Stimulated activated CD4-positive, alpha-beta T cell treated with anti-CD3 and anti-CD28 coated beads, Interleukin-15, amount 100 ng/mL, for 1 hour (primary cell): ENCODE data around the gene MKS1.
A peak's percentile ranks its signal among the peaks of the same experiment; 100 is the strongest.

ENCODE experiments used
- DNase-seq, 2 donors: peaks; one replicate each; pipeline ENCODE4 v3.0.0-alpha.2; 2020; ENCODE audit warnings: low read depth in 1 of 2, low spot score in 1 of 2

Gene MKS1

DNA sequence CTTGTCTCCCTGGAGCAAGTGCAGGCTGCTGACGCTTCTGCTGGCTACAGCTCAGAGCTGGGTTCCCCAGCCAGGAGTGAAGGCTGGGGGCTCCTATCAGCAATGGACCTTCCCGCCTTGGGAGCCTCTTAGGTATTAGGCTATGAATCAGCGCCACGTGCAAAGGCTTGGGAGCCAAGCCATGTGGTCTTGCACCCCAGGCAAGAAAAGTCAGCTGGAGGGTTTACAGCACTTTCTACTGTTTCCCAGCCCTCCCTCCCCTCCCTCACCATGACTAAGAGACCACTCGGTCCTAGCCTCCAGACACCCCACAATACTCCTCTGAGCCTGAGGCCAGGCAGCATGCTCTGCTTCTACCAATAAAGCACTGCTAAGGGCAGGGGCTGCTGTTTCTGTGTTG, 14.3 kb downstream of the MKS1 start:
- DNase-seq = no peak

DNA sequence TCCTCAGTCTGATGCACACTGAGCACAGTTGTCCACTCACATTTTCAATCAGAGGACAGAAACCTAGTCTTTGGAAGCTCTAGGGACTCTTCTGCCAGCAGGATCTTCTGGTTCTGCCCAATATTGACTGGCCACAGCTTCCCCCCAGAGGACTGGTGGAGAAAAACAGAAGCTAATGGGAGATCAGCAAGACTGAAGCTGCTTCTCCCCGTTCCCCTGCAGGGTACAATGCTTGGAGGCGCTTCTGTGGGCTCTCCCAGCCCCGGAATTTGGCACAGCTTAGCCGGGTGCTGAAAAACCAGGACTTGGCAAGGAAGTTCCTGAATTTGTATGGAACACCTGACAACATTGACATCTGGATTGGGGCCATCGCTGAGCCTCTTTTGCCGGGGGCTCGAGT, 16.2 kb downstream of the MKS1 start:
- DNase-seq = no peak

DNA sequence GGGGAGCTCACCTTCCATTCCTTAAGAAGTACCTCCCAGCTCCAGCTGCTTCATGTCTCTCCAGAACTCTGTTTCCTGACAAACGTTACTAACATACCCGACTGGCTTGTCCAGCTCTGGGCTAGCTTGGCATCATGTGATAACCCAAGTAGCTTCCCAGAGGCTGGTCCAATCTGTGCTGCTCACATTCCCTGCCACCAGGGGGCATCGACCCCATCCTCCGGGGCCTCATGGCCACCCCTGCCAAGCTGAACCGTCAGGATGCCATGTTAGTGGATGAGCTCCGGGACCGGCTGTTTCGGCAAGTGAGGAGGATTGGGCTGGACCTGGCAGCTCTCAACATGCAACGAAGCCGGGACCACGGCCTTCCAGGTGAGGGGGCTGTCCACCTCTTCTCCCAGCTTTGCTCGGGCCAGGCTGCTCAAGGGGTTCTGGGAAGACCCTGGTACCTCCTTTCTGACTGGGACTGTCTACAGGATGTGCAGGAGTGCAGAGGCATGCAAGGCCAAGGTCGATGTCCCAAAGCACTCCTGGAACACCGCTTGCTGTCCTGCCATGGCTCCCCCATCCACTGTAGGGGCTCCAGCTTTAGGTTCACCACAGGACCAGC, 18.9 kb downstream of the MKS1 start:
- peak; percentile 16 to 43 for DNase-seq

DNA sequence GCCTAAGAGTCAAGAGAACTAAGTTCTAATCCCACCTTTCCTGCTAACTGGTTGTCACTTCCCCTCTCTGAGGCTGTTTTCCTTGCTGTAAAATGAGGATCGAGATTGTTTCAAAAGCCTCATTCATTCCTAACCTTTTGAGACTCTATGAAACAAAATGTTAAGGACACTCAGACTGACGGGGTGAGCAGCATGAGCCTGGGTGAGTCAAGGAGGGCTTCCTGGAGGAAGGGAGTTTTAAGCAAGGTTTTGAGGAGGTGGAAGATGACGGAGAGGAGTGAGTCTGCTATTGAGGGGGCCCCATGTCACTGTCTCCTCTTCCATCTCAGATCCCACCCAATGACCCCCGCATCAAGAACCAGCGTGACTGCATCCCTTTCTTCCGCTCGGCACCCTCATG, 22.4 kb downstream of the MKS1 start:
- DNase-seq = no peak

DNA sequence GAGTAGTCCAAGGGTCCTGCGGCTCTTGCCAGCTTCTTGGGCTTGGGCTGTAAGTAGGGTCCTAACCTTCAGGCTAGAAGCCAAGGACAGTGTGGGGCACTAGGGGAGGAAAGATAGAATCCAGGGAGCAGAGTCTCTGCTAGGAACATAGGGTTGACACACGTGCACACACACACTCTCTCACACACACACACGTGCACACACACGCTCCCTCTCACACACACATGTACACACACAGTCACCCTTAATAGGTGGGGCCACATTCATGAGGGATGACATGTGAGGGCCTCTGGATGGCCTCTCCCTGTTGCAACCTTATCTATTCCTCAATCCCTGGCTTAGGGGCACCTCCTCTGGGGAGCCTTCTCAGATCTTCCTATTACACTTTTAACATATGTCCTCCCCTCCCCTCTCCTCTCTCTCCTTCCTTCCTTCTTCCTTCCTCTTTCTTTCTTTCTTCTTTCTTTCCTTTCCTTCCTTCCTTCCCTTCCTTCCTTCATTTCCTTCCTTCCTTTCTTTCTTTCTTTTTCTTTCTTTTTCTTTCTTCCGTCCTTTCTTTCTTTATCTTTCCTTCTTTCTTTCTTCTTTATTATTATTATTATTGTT, 23.4 kb downstream of the MKS1 start:
- DNase-seq = no peak

DNA sequence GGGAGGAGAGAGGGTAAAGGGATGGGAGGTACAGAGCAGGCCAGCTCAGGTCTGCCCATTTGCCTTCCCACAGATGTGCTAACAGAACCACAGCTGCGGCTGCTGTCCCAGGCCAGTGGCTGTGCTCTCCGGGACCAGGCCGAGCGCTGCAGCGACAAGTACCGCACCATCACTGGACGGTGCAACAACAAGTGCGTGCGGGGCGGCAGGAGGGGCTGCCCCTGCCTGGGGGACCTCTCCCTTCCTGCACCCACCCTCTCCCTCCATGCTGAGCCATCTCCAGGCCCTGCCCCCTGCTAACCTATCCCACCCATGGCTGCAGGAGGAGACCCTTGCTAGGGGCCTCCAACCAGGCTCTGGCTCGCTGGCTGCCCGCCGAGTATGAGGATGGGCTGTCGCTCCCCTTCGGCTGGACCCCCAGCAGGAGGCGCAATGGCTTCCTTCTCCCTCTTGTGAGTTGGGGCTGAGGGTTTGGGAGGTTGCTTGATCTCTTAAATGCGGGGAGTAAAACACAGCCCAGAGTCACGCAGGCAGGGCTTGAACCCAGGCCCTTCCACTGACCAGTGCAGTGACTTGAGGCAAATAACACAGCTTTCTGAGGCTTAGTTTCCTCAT, 25.3 kb downstream of the MKS1 start:
- DNase-seq = no peak

DNA sequence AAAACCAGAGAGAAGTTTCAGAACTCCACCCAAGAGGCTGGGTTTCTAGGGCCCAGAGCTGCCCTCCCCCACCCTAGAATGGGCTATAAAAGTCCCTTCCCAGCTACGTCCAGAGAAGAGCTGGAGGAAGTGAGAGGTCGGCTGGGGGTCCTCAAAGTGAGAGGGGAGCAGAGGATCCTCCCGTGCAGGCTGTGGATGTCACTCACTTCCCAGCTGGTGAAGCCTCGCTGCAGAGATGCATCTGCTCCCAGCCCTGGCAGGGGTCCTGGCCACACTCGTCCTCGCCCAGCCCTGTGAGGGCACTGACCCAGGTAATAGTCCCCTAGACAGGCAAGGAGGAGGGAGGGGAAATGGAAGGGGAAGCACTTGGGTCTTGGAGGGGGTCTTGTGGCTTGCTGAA, 26.4 kb downstream of the MKS1 start, which contains the start of gene EPX:
TSS of gene EPX (plus strand) at position 115 of the 400 bp plus-strand sequence. CDS start at position 236, 121 bp downstream.
- no peak for DNase-seq

DNA sequence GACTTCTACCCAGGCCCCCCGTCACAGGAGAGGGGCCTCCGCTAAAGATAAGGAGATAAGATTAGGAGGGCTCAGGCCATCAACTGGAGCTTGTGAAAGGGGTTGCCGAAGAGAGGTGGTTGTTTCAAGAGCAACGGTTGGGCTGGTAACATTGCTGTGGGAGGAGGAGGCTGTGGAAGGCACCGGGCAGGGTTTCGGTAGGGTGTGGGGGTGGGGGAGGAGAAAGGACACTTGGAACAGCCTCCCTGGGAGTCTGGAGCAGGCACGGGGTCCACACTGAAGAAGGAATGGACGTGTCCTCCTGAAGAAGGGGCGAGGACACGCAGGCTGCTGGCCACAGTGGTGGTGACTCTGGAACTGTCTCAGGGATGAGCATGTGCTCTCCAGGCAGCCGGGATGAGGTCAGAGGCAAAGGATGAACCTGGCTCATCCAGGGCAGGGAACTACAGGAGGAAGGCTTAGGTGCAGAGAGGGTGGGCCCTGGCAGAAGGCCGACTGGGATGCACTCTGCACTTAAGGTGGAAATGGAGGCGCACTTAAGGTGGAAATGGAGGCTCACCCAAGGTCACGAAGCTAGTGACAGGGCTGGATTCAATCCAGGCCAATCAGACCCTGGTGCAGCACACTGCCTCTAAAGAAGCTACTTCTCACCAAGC, 27.7 kb downstream of the MKS1 start:
- DNase-seq = no peak

DNA sequence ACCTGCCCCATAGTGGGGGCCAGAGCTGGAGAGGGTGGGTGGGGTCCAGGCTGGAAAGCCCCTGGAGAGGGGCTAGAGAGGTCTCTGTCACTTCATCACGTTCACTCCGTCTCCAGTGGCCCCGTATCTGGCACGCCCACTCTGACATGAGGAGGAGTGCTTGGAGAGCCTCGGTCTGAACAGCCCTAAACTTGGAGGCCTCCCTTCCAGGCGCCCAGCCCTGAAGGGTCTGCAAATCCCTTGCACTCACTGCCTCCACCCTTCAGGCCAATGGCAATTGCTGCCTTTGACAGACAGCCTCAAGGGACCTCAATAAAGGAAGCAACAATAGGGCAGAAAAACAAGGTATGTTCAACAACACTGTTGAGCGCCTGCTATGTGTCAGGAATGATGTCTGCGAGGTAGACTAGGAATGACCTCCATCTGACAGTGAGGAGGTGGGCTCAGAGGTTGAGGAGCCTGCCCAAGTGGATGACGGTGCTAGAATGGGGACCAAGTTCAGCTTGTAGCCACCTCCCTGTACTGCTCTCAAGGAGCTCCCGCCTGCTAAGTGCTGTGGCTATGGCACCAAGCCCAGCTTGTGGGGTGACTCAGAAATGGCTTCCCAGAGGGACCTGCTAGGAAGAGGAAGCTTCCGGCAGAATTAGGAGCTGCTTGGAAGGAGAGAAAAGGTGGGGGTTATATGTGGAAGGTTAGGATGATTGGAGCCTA, 29.5 kb downstream of the MKS1 start:
- DNase-seq = no peak

DNA sequence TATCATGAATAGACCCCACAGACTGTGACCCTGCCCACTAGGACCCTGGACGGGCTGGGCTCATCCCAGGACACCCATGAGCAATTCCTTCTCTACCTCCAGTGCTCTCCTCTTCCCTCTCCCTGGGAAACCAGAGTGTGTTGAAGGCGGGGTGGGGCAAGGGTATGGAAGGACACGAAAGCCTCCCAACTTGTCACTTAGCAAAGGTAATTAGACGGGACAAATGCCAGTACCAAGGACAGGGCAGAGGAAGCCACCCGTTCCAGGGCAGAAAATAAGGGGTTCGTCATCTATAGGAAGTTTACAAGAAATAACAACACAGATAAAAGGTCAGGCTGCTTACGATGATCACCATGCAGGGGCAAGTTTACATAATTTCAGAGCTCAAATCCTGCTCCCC, 31.4 kb downstream of the MKS1 start:
- DNase-seq = no peak

DNA sequence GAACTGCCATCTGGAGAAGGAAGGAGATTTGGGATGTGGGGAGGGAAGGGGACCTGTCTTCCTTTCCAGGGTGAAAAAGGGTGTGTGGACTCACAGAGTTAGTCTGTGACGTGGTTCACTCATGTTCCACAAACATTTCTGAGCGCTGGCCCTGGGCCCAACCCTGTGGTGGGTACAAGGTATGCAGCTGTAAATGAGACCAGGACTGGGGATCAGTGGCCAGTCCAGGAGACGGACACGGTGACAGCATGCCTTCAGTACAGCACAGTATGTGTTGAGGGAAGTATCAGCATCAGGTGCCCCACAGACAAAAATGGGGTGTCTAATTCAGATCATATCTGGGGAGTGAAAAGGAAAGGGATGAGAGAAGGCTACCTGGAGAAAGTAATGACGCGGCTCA, 32.0 kb downstream of the MKS1 start:
- no peak for DNase-seq

DNA sequence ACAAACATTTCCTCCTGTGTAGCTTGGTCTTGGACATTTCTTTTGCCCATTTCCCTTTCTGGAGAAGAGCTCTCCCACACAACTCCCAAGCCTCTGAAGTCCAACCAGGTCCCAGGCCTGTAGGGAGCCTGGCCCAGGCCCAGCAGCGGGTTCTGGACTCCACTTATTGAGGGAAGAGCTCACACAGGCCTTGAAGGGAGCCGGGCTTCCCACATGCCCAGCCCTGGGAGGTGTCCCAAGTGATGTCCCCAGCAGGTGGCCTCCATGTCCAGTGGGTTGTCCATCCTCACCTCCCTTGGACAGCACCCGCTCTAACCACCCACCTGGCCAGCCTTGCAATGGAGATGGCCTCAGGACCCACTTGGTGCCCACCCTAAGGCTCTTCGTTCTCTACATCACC, 32.5 kb downstream of the MKS1 start:
- no peak for DNase-seq

DNA sequence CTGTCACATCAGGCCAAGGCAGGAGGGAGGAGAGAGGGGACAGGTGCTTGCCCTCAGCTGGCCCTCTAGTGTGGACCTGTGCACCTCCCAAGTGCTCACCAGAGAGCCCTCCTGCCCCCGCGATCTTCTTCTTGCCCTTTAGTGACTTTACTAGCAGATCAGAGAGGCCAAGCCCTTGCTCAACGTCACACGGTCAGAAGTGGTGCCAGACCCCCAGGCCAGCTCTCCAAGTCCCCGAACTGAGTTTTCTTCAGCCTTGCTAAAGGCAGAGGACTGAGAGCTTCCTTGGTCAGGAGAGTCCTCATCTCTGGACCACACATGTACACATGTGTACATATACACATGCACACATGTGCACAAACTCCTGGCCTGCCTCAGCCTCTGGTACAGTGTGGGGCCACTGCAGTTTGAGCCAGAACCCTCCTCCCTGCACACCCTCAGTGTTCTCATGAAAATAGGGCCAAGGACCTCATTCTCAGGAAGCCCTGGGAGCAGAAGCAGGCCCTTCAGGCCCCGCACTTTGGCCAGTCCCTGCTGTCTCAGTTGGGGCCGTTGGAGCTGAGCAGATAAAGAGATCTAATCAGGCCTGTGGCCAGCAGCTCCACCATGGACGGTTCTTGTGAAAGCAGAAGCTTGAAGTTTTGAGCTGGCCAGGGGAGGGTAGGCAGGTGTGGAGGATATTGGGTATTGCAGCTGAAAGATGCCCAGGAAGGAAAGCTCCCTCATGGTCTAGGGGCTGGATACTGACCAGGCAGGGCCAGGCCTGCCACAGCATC, 33.9 kb downstream of the MKS1 start:
- no peak for DNase-seq

DNA sequence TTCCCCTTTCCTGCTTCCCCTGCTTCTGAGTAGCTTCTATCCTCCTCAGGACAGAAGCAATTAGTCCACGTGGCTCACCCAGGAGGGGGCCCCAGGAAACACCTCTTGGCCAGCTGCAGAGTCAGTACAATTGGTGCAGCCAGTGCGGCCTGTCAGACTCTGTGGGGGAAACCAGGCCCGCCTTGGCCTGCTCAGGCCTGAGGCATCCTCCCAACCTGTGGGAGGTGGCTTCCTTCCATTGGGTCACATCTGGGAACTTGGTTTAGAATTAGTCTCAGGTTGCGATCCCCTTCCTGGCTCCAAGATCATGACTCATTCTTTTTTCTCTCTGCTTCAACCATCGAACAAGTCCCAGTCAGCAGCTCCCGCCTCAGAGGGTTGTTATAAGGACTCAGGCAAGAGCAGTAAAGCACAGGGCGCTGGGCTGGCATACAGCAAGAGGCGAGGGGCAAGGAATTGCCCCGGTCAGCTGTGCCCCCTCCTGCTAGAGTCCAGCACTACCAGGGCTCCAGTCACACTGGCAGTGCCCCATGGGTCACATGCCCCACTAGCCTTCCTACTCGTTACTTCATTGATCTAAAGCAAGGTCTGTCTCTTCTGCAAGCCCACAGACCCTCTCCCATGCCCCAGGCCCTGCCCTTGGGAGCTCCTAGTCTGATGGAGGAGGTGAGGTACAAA, 34.6 kb downstream of the MKS1 start:
- DNase-seq = no peak

DNA sequence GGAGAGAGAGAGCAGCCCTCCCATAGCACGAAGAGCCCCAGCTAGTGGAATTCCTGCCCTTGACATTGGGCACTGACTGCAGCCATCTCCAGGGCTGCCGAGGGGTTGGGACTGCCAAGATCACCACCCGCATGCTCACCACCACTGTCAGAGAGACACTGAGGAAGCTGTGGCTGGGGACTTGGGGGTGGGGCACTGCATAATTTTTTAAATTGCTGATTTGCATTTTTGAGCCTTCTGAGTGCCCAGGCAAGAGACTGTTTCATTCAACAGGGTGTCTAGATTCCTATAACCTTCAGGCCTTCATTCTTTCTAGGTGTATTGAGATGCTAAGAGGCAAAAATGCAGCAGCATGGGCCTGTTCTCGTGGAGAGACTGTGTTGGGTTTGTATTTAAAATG, 35.5 kb downstream of the MKS1 start:
- no peak for DNase-seq

DNA sequence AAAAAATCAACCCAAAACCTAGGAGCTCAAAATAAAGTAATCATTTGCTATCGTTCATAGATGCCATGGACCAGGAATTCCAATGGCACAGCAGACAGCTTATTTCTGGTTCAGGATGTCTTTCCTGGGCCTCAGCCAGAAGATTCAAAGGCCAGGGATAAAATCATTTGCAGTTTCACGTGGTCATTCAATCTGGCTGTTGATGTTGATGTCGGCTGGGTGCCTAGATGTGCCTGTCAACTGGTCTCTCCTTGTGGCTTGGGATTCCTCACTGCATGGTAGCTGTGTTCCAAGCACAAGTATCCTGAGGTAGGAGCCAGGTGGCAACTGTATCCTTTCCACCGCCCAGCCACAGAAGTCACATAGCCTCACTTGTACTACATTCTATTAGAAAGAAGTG, 37.3 kb downstream of the MKS1 start:
- DNase-seq = no peak

DNA sequence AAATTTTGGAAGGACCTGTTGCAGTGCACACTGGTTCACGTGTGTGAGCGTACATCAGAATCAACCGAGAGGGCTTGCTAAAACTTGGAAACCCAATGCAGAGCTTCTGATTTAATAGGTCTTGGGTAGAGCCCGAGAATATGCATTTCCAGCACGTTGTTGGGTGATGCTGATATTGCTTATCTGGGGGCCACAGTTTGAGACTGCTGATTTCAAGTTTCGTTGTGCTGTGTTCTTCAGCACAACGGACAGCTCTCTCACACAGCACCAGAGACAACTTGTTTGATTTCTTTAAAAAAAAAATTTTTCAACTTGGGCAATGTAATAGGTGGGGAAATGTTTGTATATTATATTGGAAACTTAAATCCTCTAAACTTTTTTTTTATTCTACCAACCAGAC, 42.9 kb downstream of the MKS1 start:
- no peak for DNase-seq

DNA sequence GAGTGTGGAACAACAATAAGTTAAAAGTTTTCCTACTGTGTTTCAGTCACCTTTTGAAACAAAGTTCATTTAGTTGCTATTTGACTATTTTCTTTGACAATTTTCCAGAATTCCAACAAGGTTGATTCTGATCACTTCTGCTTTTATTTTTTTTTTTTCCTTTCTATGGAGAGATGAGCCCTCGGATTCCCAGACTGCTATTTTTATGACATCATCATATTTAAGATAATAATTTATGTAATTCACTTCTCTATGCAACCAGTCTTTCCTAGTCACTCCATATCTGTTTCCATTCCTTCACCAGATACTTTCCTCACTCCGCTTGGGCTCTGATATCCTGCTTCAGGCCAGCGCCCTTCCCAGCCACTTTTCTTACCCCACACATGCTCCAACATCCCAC, 44.2 kb downstream of the MKS1 start:
- DNase-seq = no peak

DNA sequence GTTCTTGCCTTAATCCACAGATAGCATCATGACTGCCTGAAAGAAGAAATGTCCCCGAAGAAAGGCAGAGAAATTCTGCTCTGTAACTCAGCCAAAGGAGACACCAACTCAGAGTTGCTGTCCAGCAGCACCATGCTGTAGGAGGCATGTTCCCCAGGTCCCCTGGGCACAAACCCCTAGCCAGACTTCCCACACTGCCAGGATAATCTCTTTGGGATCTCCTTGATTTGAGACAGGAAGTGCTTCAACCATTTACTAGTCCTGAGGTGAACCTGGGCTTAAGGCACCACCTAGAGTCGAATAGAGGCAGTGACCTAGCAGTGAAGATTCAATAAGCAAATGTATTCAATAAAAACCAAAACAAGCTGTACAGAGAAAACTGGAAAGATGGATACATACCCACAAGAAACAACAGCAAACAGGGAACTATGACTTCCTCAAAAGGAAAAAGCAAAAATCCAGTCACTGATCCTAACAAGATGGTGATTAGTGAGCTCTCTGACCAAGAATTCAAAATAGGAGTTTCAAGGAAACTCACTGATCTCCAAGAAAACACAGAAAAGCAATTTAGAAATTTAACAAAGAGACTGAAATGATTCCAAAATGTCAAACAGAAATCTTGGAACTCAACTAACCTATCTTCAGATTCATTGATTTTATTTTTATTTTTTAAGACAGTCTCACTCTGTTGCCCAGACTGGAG, 46.5 kb downstream of the MKS1 start:
- DNase-seq = no peak

DNA sequence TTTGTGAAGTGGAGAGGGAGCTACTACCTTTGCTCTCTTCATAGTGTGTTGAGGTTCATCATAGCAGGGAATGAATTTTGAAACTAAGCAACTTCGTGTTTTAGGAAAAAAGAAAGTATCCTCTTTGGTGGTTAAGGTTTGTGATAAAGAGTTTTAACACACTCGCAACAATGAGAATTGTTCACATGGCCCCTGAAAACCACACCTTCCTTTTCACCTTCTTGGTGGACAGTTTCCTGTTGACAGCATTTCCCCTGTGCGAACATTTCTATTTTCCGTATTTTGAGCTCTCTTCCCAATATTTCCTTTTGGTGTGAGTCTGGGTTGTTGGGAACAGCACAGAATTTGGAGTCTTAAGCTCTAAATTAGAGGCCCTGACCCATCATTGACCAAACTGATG, 48.4 kb downstream of the MKS1 start:
- DNase-seq = no peak
